Erythroblast (primary cell): Measurements from ENCODE around the gene HIRA.

Experiments
- DNase-seq, 2 experiments: peaks; one replicate each; lab custom pipeline; 2025; lab: John Stamatoyannopoulos, UW
- GATA1 ChIP-seq: IDR thresholded peaks from 2 replicates; pipeline ENCODE4 v1.6.1; 2011; ENCODE audit warnings: low read depth, mild to moderate bottlenecking, control low read depth, low read length, moderate library complexity
- POLR2A ChIP-seq: IDR thresholded peaks from 2 replicates; pipeline ENCODE4 v1.6.1; 2011; ENCODE audit warnings: mild to moderate bottlenecking, low read length

Gene HIRA

DNA sequence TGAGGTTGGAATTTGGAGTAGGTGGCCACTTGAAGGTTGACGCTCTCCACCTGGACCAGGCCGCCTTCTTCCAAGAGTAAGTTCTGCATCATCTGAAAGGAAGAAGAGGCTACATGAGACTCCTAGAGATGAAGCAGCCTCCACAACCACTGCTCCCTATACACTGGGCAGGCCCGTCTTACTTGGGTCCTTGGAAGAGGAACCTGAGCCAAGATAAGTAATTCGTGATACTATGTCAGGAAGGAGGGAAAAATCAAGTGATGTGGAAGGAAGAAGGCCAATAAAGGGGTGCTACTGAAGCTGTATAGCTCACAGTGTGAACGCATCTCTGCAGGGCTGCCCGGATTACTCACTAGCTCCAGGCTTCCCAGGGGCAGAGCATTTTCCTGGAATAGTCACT lies 36.4 kb upstream of the HIRA start:
- TF ChIP-seq POLR2A (no peak), GATA1 (no peak)
- DNase-seq: no peak

DNA sequence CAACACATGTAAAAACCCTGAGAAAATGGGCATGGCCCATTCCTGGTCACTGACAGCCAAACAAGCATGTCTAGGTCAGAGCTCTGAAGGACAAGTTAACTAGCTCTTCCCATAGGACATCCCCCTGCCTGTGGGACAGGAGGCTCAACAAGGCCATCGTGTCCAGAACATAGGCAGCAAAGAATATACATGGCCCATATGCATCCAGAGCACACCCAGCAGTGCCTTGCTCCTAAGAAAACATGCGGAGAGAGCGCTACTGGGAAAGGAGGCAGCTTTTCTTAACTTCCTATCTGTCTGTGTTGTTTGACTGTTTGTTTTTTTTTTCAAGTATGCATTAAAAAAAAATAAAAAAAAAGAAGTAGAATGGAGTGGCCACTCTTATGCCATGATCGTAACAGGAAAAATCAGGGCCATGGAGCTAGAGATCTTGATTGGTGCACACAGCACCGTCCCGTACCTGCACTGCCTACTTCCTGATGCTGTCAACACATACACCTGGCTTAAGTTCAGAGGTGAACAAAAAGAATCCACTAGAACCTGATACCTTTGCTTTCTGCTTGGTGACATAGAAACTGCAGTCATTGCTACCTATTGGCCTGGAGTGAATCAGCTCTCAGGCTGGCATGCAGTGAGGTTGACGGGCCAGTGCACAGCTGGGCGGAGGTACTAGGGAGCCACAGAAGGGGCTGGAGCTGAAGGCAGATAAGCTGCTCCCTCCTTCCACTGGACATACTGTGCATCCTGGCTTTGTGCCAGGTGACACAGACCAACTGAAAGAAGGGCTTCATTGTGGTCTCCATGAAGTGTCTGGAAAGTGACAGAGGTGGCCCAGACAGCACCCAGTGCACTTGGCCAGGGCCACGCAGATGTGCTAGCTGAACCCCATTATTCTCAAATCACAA lies 35.6 kb upstream of the HIRA start:
- peak; percentile 34 to 38 for DNase-seq
- TF ChIP-seq POLR2A: no peak
- no peak for TF ChIP-seq GATA1

DNA sequence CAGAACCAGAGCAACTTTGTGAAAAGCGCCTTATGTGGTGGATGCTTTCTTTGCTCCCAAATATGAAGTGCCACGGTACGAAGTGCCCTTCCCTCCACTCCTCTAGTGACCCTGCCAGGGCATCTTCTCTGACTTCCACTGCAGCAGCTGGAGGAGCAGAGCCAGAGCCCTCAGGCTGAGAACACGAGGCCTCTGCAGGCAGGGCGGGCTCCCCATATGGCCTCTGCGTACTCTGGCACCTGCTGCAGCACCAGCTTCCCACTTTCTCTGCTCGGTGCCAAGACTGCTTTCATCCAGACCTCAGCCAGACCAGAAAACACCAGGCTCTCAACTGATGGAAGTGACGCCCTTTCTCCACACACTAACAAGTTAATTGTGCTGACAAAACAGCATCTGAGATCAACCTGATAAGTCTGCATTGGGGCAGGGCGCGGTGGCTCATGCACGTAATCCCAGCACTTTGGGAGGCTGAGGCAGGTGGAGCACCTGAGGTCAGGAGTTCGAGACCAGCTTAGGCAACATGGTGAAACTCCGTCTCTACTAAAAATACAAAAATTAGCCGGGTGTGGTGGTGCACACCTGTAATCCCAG lies 34.7 kb upstream of the HIRA start:
- TF ChIP-seq POLR2A: no peak
- no peak for TF ChIP-seq GATA1
- no peak for DNase-seq

DNA sequence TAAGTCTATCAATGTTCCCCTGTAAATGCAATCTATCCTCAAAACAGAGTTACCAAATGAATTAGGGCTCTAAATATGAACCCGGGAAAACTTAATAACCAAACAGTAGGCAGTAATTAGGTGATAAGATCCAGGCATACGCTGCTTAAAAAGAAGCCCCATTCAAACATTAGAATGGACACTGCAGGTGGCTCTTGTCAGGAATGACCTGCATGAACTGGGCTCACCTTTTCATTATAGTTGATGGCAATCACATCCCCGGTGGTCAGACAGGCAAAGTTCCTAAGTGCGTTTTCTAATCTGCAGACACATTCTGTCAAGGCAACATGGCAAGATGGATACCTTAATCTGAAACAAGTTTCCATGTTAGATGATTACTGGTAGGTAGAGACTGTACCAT lies 33.4 kb upstream of the HIRA start:
- TF ChIP-seq POLR2A (no peak), GATA1 (no peak)
- DNase-seq: no peak

DNA sequence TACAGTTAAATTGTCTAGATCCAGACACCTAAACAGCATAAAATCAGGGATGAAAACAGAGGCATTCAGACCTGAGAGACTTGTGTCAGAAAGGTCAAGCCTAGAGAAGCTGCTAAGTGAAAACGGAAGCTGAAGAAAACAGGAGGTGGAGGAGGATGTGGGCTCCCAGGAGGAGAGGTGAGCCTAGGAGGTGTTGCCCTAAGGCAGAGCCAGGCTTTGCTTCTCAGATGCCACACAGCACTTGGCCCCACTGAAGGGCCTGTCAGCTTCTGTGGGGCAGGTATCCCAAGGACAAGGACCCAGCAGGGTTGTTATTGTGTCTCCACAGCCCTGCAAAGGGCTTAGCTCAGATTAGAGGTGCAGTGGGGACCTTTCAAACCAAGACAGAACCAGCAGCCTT lies 33.0 kb upstream of the HIRA start:
- DNase-seq: no peak
- TF ChIP-seq GATA1: no peak
- TF ChIP-seq POLR2A: no peak

DNA sequence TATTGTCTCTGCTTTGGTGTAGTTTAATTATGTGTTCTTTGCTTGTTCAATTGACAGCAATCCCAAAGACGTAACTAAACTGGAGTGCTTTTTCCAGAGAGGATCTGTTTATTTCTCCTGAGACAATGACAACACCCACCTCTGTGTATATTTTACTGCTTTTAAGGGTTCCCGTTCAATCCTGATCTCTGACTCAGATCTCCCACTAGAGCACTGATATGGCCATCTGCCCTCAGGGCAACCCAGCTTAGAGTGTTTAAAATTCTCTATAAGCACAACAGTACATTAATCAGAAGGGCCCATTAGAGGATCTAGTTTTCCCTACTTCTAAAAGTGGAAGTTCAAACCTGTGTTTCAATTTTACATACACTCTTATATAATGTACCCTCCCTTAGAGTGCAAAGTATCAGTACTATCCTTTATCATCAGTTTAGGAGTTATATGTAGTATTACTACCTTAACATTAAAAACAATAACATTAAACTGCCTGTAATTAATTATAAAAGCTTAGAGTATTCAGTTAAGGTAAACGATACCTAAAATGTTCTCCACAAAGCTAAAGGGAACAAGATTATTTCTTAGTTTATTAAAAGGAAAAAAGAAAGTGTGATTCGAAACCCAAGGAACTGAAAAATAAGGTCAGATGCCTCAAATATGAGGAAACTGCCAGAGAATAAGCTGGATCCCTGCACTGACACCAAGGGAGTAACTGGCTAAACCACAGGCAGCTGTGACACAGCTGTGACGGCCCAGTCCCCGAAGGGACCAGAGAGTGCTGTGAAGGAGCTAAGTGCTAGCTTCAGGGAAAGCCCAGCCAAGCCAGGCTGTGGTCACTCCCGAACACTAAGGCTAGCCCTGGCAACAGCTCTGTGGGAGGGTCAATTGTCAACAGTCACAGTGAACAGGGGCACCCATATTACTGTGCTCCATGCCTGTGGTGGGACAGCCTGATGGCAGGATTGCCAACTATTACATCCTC lies 32.2 kb upstream of the HIRA start:
- no peak for TF ChIP-seq POLR2A
- TF ChIP-seq GATA1: no peak

DNA sequence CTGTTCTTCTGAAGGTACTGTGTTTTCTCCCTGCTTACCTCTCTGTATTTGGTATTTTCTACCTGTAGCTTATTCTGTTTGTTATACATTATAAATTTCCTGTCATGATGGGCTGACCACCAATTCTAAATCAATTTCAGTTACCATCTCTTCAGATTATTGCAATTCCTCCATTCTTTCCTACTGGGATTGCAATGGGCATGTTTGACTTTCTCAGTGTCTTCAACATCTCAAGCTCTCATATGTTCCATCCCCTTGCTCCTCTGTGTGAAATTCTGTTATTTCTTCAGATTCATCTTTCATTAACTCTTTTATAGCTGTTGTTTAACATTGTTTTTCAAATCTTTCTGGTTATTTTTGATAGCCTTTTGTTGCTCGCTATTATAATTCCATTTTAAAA lies 31.5 kb upstream of the HIRA start:
- no peak for DNase-seq
- no peak for TF ChIP-seq GATA1
- no peak for TF ChIP-seq POLR2A

More for the DNA sequence above, 32.2 kb upstream of the HIRA start:
- DNase-seq: no peak

DNA sequence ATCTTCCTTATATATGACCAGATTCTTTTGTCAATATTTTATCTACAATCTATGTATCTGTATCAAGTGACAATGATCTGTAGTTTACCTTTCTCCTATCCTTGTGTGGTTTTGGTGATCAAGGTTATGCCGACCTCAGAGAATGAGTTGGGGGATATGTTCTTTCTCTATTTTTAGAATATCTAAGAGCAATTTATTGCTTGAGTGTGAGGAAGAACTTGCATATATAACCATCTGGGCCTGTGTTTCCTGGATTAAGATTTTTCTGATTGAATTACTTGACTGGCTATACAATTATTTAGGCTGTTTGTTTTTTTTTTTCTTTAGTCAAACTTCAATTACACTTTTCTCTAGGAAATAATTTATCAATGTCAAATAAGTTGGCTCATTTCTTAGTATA lies 30.0 kb upstream of the HIRA start:
- no peak for TF ChIP-seq POLR2A
- TF ChIP-seq GATA1: no peak
- DNase-seq: no peak

DNA sequence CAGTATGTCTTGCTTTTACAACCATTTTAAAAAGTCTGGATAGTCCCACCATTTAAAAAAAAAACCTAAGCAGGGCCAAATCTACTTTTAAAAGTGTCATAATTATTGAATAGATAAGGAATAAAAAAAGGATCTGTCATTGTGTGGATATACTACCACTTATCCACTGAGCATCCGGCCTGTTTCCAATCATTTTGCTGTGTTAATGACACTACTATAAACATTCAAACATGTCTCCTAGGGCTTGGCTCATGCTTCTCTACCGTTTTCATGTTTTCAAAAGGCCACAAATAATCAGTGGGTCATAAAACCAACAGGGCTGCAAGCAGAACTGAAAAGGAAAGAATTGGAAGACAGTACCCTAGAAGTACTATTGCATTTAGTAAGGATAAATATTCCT lies 28.5 kb upstream of the HIRA start:
- TF ChIP-seq GATA1 (no peak), POLR2A (no peak)
- DNase-seq: no peak

DNA sequence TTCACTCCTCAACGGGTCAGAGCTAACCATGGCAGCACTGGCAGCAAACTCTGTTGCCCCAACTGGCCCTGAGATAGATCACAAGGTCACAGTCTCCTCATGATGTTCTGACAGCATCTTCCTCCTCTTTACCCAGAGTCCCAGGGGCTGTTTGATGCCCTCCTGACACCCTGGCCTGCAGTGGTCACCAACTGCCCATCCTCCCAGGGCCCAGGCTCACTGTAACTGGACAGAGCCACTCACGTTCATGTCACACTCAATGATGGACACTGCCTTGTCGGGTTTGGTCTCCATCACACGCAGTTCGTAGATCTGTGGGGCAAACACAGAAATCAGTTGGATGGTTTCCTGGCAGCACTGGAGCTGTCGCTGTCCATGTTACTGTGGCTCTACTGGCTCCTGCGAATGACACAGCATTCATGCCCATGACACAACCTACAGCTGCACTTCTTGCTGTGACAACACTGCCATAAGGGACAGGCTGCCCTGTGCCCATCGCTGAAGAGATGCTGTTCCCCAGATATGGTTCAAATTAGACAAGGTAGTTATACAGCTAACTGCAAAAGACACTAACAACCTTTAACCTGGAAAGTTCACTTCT lies 26.4 kb upstream of the HIRA start:
- TF ChIP-seq GATA1 (no peak), POLR2A (no peak)
- no peak for DNase-seq

DNA sequence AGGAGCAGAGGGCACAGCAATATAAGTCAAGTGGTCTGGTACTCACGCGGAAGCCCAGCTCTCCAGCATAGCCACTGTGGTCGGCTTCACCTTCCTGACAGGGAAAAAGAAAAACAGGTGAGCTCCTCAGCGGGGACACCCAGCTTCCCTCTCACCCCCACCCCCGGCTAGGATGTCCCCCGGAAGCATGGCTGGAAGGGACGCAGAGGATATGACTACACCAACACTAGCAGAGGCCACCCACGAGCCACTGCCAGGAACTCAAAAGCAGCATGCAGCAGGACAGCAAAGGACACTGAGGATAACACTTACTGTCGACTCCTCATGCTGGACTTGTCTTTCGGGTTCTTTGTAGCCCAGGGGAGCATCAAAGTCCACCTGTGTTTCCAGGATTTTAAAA lies 25.0 kb upstream of the HIRA start:
- no peak for DNase-seq
- TF ChIP-seq POLR2A (no peak), GATA1 (no peak)

DNA sequence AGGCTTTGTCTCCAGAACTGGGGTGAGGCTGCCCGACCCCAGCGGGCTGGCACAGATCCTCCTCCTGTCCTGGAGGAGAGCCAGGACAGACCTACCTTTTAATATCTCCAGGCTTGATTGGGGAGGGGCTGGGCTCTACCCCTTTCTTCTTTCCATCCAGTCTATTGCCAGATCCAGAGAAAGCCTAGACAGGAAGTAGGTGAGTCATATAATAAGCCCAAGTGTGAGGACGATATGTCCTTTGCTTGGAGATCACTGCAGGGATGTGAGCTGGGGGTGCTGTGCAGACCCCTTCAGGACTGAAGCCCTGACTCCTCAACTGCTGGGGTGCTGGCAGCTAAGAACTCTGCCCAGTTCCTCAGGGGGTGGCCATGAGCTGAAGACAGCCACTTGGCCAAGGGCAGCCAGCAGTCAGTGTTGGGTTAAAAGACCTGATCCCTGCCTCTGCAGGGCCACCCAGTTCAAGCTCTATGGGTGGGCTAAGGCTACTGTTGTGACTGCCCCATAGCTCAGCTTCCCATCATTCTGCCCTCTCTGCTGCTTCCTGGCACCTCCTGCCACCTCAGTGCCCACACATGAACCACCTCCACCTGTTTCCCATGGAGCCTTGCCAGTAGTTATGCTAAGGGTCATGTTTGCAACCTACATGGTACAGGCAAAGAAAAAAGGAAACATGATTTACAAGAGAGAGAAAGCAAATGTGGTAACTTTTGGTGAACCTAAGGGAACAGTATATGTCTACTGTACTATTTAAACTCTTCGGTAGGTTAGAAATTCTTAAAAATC lies 24.2 kb upstream of the HIRA start:
- no peak for DNase-seq
- TF ChIP-seq GATA1 (no peak), POLR2A (no peak)
